HG02970 (cell line): Measurements from ENCODE around the gene GSAP.
A peak's percentile ranks its signal among the peaks of the same experiment; 100 is the strongest.
"Not testable (repeated sequence)": the region's sequence is repeated elsewhere in the genome, so short reads cannot be mapped to it uniquely, and the experiment has no call there.

ENCODE experiments used
- ATAC-seq: cut with Tn5 transposase; IDR thresholded peaks from one replicate; pipeline ENCODE4 v1.9.1; 2021; ENCODE audit warnings: mild to moderate bottlenecking, moderate library complexity, moderate number of reproducible peaks; ENCODE audit not compliant: unreplicated experiment, low FRiP score

Gene GSAP

GRCh38 chr7:77367976-77368375 lies 48.2 kb downstream of the GSAP start:
- no peak for ATAC-seq

GRCh38 chr7:77362905-77363304 lies 53.2 kb downstream of the GSAP start:
- ATAC-seq, result no peak

GRCh38 chr7:77360969-77361368 lies 55.2 kb downstream of the GSAP start:
- no peak for ATAC-seq

- ATAC-seq, result no peak
Observed at GRCh38 chr7:77360104-77360503, 56.0 kb downstream of the GSAP start.

- ATAC-seq, result no peak
Observed at GRCh38 chr7:77359599-77359998, 56.5 kb downstream of the GSAP start.

GRCh38 chr7:77354914-77355313 lies 61.2 kb downstream of the GSAP start:
- no peak for ATAC-seq

- no peak for ATAC-seq
Observed at GRCh38 chr7:77354484-77354883, 61.7 kb downstream of the GSAP start.

- no peak for ATAC-seq
Observed at GRCh38 chr7:77353911-77354310, 62.2 kb downstream of the GSAP start.

- ATAC-seq, result no peak
Observed at GRCh38 chr7:77353407-77353721, 62.8 kb downstream of the GSAP start.

- ATAC-seq, result no peak
Observed at GRCh38 chr7:77352665-77353406, 63.3 kb downstream of the GSAP start.

- ATAC-seq, result peak; percentile 82
Observed at GRCh38 chr7:77351539-77352004, 64.6 kb downstream of the GSAP start.

- ATAC-seq, result no peak
Observed at GRCh38 chr7:77349141-77349540, 67.0 kb downstream of the GSAP start.

- no peak for ATAC-seq
Observed at GRCh38 chr7:77348371-77348813, 67.8 kb downstream of the GSAP start.

- no peak for ATAC-seq
Observed at GRCh38 chr7:77346441-77346840, 69.7 kb downstream of the GSAP start.

GRCh38 chr7:77345426-77345825 lies 70.7 kb downstream of the GSAP start:
- not testable (repeated sequence) for ATAC-seq

- no peak for ATAC-seq
Observed at GRCh38 chr7:77339726-77340125, 76.4 kb downstream of the GSAP start.

- ATAC-seq, result no peak
Observed at GRCh38 chr7:77338883-77339629, 77.1 kb downstream of the GSAP start.

GRCh38 chr7:77338260-77338659 lies 77.9 kb downstream of the GSAP start:
- ATAC-seq, result no peak

- no peak for ATAC-seq
Observed at GRCh38 chr7:77337456-77337990, 78.6 kb downstream of the GSAP start.

- ATAC-seq, result no peak
Observed at GRCh38 chr7:77335581-77335980, 80.6 kb downstream of the GSAP start.

GRCh38 chr7:77334039-77334438 lies 82.1 kb downstream of the GSAP start:
- not testable (repeated sequence) for ATAC-seq
